ENCODE data around the gene GALNT16.

Gene GALNT16

GRCh38 chr14:69237584-69237983, 22.4 kb upstream of the GALNT16 start:
- no peak overlapping the region for H3K4me3 ChIP-seq (ENCODE audit: low read depth in 1 of 2, low read length in 2 of 2)
- no peaks in the 10 kb centered on the region for H3K9me3 ChIP-seq (ENCODE audit: insufficient read depth, low read length, severe bottlenecking)
- DNase-seq (no peak), ATAC-seq (ENCODE audit: insufficient read depth, low read depth) (no peak)
- H3K27ac ChIP-seq (ENCODE audit: low read length) = no peak overlapping the region
- no peaks in the 10 kb centered on the region for H4K20me1 ChIP-seq (ENCODE audit: insufficient read depth, low read length)
- no peak overlapping the region for H3K4me2 ChIP-seq (ENCODE audit: insufficient read depth, low read length)
- H3K36me3 ChIP-seq (ENCODE audit: insufficient read depth, low read length) = peaks cover 3% of the 10 kb centered on the region
- no peak overlapping the region for H3K9ac ChIP-seq (ENCODE audit: low read depth, low read length)
- H3K79me2 ChIP-seq (ENCODE audit: insufficient read depth, low read length) = no peaks in the 10 kb centered on the region
- no peaks in the 10 kb centered on the region for H3K4me1 ChIP-seq (ENCODE audit: insufficient read depth, low read length)
- TF ChIP-seq EZH2 (IDR thresholded peaks at IDR 0.05; ENCODE audit: borderline replicate concordance, low read depth, low read length, severe bottlenecking) = no peak
- TF ChIP-seq, protein P1, sequence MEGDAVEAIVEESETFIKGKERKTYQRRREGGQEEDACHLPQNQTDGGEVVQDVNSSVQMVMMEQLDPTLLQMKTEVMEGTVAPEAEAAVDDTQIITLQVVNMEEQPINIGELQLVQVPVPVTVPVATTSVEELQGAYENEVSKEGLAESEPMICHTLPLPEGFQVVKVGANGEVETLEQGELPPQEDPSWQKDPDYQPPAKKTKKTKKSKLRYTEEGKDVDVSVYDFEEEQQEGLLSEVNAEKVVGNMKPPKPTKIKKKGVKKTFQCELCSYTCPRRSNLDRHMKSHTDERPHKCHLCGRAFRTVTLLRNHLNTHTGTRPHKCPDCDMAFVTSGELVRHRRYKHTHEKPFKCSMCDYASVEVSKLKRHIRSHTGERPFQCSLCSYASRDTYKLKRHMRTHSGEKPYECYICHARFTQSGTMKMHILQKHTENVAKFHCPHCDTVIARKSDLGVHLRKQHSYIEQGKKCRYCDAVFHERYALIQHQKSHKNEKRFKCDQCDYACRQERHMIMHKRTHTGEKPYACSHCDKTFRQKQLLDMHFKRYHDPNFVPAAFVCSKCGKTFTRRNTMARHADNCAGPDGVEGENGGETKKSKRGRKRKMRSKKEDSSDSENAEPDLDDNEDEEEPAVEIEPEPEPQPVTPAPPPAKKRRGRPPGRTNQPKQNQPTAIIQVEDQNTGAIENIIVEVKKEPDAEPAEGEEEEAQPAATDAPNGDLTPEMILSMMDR (IDR thresholded peaks at IDR 0.05; ENCODE audit: borderline replicate concordance, extremely low read depth, low read length, poor library complexity, severe bottlenecking) = no peak
- no peaks in the 10 kb centered on the region for H3K27me3 ChIP-seq (ENCODE audit: insufficient read depth, low read length, poor library complexity)
- no peak overlapping the region for H2AFZ ChIP-seq (ENCODE audit: low read depth, low read length)

DNA sequence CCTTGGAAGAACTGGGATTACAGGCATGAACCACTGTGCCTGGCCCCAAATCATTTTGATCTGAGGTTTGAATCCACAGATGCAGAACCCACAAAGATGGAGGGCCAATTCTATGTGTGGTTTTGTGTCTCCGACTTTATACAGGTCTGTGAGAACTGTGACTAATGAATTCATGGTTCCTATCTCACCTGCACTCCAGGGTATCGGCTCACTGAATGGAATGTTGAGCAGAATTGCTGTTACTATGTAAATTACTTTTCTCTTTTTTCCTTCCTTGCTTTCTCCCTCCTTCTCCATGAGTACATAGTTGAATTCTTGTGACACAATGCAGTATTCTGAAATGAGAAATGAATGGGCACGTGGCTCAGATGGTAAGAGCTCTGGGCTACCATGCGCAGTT, 21.1 kb upstream of the GALNT16 start:
- no peaks in the 10 kb centered on the region for H4K20me1 ChIP-seq (ENCODE audit: insufficient read depth, low read length)
- H3K27ac ChIP-seq (ENCODE audit: low read length) = no peak overlapping the region
- no peaks in the 10 kb centered on the region for H3K4me1 ChIP-seq (ENCODE audit: insufficient read depth, low read length)
- no peaks in the 10 kb centered on the region for H3K79me2 ChIP-seq (ENCODE audit: insufficient read depth, low read length)
- ATAC-seq (ENCODE audit: insufficient read depth, low read depth) = no peak
- TF ChIP-seq, protein P1 (IDR thresholded peaks at IDR 0.05; ENCODE audit: borderline replicate concordance, extremely low read depth, low read length, poor library complexity, severe bottlenecking) = no peak
- no peak for TF ChIP-seq EZH2 (IDR thresholded peaks at IDR 0.05; ENCODE audit: borderline replicate concordance, low read depth, low read length, severe bottlenecking)
- H3K4me3 ChIP-seq (ENCODE audit: low read depth in 1 of 2, low read length in 2 of 2) = no peak overlapping the region
- H3K4me2 ChIP-seq (ENCODE audit: insufficient read depth, low read length) = no peak overlapping the region
- H2AFZ ChIP-seq (ENCODE audit: low read depth, low read length) = no peak overlapping the region
- H3K36me3 ChIP-seq (ENCODE audit: insufficient read depth, low read length) = peaks cover 3% of the 10 kb centered on the region
- DNase-seq = no peak
- H3K9ac ChIP-seq (ENCODE audit: low read depth, low read length) = no peak overlapping the region
- no peaks in the 10 kb centered on the region for H3K27me3 ChIP-seq (ENCODE audit: insufficient read depth, low read length, poor library complexity)
- no peaks in the 10 kb centered on the region for H3K9me3 ChIP-seq (ENCODE audit: insufficient read depth, low read length, severe bottlenecking)

- Histone ChIP-seq H3K79me2 (ENCODE audit: insufficient read depth, low read length) (no peaks in the 10 kb centered on the region), H3K4me2 (ENCODE audit: insufficient read depth, low read length) (no peak overlapping the region), H3K4me1 (ENCODE audit: insufficient read depth, low read length) (no peaks in the 10 kb centered on the region), H4K20me1 (ENCODE audit: insufficient read depth, low read length) (no peaks in the 10 kb centered on the region), H3K27me3 (ENCODE audit: insufficient read depth, low read length, poor library complexity) (no peaks in the 10 kb centered on the region), H3K27ac (ENCODE audit: low read length) (no peak overlapping the region), H3K4me3 (ENCODE audit: low read depth in 1 of 2, low read length in 2 of 2) (no peak overlapping the region), H3K9me3 (ENCODE audit: insufficient read depth, low read length, severe bottlenecking) (no peaks in the 10 kb centered on the region), H3K36me3 (ENCODE audit: insufficient read depth, low read length) (peaks cover 3% of the 10 kb centered on the region), H2AFZ (ENCODE audit: low read depth, low read length) (no peak overlapping the region), H3K9ac (ENCODE audit: low read depth, low read length) (no peak overlapping the region)
- DNase-seq (no peak), ATAC-seq (ENCODE audit: insufficient read depth, low read depth) (no peak)
- no peak for TF ChIP-seq EZH2 (IDR thresholded peaks at IDR 0.05; ENCODE audit: borderline replicate concordance, low read depth, low read length, severe bottlenecking)
- TF ChIP-seq, protein P1 (IDR thresholded peaks at IDR 0.05; ENCODE audit: borderline replicate concordance, extremely low read depth, low read length, poor library complexity, severe bottlenecking) = no peak
Observed at GRCh38 chr14:69240527-69241173, 19.3 kb upstream of the GALNT16 start.
